MM.1S (cell line): ENCODE data around the gene OR2A1.
"Not testable (repeated sequence)": the region's sequence is repeated elsewhere in the genome, so short reads cannot be mapped to it uniquely, and the experiment has no call there.

Source experiments
- EZH2 ChIP-seq: fragments of 300-600 bp; sonication (generic); optimal IDR thresholded peaks from 2 replicates; pipeline ENCODE3; 2017; ENCODE audit warnings: low read depth, mild to moderate bottlenecking, antibody characterized with exemption, low read length, mixed read lengths
- EZH2phosphoT487 ChIP-seq: fragments of 300-600 bp; sonication (generic); IDR thresholded peaks from 2 replicates; pipeline ENCODE4 v1.6.1; 2018; ENCODE audit warnings: antibody characterized with exemption, low read length
- TF ChIP-seq, protein P1 (sequence below): fragments of 300-600 bp; sonication (generic); IDR thresholded peaks from 2 replicates; pipeline ENCODE4 v1.5.1; 2016; ENCODE audit warnings: antibody characterized with exemption, low read length, mixed read lengths

DNA sequence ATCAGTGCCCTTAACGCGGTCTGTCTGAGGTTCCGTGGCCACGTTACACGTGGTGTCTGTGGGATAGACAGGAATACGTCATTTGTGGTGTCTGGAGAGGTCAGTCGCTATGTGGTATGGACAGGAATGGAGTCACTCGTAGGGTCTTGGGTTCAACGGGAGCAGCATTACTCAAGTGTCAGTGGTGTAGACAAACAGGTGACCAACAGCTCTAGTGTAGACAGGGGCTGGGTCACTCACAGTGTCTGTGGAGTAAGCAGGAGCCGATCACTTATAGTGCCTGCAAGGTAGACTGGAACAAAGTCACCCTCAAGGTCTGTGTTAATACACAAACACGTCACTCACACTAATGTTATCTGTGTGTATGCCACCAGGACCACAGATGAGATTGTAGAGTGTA, 44.6 kb downstream of the OR2A1 start:
- TF ChIP-seq, protein P1, sequence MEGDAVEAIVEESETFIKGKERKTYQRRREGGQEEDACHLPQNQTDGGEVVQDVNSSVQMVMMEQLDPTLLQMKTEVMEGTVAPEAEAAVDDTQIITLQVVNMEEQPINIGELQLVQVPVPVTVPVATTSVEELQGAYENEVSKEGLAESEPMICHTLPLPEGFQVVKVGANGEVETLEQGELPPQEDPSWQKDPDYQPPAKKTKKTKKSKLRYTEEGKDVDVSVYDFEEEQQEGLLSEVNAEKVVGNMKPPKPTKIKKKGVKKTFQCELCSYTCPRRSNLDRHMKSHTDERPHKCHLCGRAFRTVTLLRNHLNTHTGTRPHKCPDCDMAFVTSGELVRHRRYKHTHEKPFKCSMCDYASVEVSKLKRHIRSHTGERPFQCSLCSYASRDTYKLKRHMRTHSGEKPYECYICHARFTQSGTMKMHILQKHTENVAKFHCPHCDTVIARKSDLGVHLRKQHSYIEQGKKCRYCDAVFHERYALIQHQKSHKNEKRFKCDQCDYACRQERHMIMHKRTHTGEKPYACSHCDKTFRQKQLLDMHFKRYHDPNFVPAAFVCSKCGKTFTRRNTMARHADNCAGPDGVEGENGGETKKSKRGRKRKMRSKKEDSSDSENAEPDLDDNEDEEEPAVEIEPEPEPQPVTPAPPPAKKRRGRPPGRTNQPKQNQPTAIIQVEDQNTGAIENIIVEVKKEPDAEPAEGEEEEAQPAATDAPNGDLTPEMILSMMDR = not testable (repeated sequence)
- not testable (repeated sequence) for TF ChIP-seq EZH2phosphoT487, EZH2
